Hepatocyte (in vitro differentiated cells): ENCODE results near the gene PLA2G3. TPM values are rescaled to one million over a fixed set of nuclear protein-coding genes. Genes with fewer than 3 reads are reported as not detected.

Experiments
- DNase-seq: peaks from one replicate; pipeline ENCODE4 v3.0.0-alpha.2; 2016; ENCODE audit warnings: low spot score
- H2AFZ ChIP-seq: fragments of 200-600 bp; sonication (generic); 2 replicates; pipeline ENCODE4 v1.6.0; 2016; ENCODE audit warnings: antibody characterized with exemption, mild to moderate bottlenecking
- H3K27ac ChIP-seq: fragments of 200-600 bp; sonication (generic); 2 replicates; pipeline ENCODE4 v1.5.1; 2016; ENCODE audit warnings: mild to moderate bottlenecking
- H3K27me3 ChIP-seq: fragments of 200-600 bp; sonication (generic); 2 replicates; pipeline ENCODE4 v1.6.1; 2016
- H3K36me3 ChIP-seq: fragments of 200-600 bp; sonication (generic); replicated peaks from 2 replicates; pipeline ENCODE4 v1.5.1; 2016; ENCODE audit warnings: low read depth; ENCODE audit not compliant: insufficient read depth
- H3K4me1 ChIP-seq: fragments of 200-600 bp; sonication (generic); 2 replicates; pipeline ENCODE4 v1.5.1; 2016; ENCODE audit warnings: mild to moderate bottlenecking, moderate library complexity; ENCODE audit not compliant: insufficient read depth
- H3K4me2 ChIP-seq: fragments of 200-600 bp; sonication (generic); 2 replicates; pipeline ENCODE4 v1.6.0; 2016
- H3K4me3 ChIP-seq: fragments of 200-600 bp; sonication (generic); 2 replicates; pipeline ENCODE4 v1.5.1; 2016; ENCODE audit warnings: mild to moderate bottlenecking
- H3K79me2 ChIP-seq: fragments of 200-600 bp; sonication (generic); 2 replicates; pipeline ENCODE4 v1.6.0; 2017; ENCODE audit warnings: mild to moderate bottlenecking
- H3K9me2 ChIP-seq: fragments of 200-600 bp; sonication (generic); replicated peaks from 2 replicates; pipeline ENCODE4 v1.6.0; 2017; ENCODE audit warnings: mild to moderate bottlenecking; ENCODE audit not compliant: insufficient read depth
- H3K9me3 ChIP-seq: fragments of 200-600 bp; sonication (generic); 2 replicates; pipeline ENCODE4 v1.5.1; 2016; ENCODE audit warnings: low read depth, mild to moderate bottlenecking
- H4K20me1 ChIP-seq: fragments of 200-600 bp; sonication (generic); 2 replicates; pipeline ENCODE4 v1.6.0; 2016; ENCODE audit warnings: mild to moderate bottlenecking; ENCODE audit not compliant: insufficient read depth, poor library complexity, severe bottlenecking
- CTCF ChIP-seq: fragments of 200-600 bp; sonication (generic); IDR thresholded peaks from 2 replicates; pipeline ENCODE4 v1.5.1; 2016; ENCODE audit warnings: antibody characterized with exemption, mild to moderate bottlenecking; ENCODE audit not compliant: poor library complexity
- EZH2 ChIP-seq: fragments of 200-600 bp; sonication (generic); IDR thresholded peaks from 2 replicates; pipeline ENCODE4 v1.6.1; 2016; ENCODE audit warnings: antibody characterized with exemption, mild to moderate bottlenecking, borderline replicate concordance
- EZH2phosphoT487 ChIP-seq: fragments of 200-600 bp; sonication (generic); IDR thresholded peaks from one replicate; pipeline ENCODE4 v1.6.1; 2018; ENCODE audit warnings: antibody characterized with exemption, mild to moderate bottlenecking, low read depth, moderate library complexity; ENCODE audit not compliant: unreplicated experiment, severe bottlenecking
- WGBS: methylation state at CpG from one replicate; pipeline ENCODE4 v1.1.6; 2016; ENCODE audit warnings: low lambda C conversion rate; ENCODE audit errors: missing lambda C conversion rate; 5-methylcytosine and 5-hydroxymethylcytosine counted together
- polyA plus RNA-seq: library from polyadenylated mRNA; unstranded; fragments of >200 nt; fragmentation: Nextera tagmentation; extraction: Ambion mirVana; gene quantifications from 2 replicates; pipeline ENCODE4 v1.2.1, GENCODE V29; 2016
- total RNA-seq: library from RNA; depleted of rRNA; stranded (reverse); fragments of >200 nt; gene quantifications from 2 replicates; pipeline ENCODE4 v1.2.3, GENCODE V29; 2014

Gene PLA2G3
- total and polyA plus RNA-seq, 2 experiments from 2014 or later: 0.10 to 0.52 TPM

GRCh38 chr22:31126869-31127175 is 13.5 kb downstream of the PLA2G3 start:
- Histone ChIP-seq H3K4me2 (no peak overlapping the region), H3K36me3 (no peaks in the 10 kb centered on the region), H3K27ac (no peak overlapping the region), H3K4me3 (no peak overlapping the region), H3K9me3 (no peaks in the 10 kb centered on the region), H4K20me1 (no peaks in the 10 kb centered on the region), H3K4me1 (peaks cover 15% of the 10 kb centered on the region), H2AFZ (no peak overlapping the region), H3K79me2 (no peaks in the 10 kb centered on the region), H3K27me3 (no peaks in the 10 kb centered on the region), H3K9me2 (no peaks in the 10 kb centered on the region)
- 95% methylated on average over 7 of the region's 13 CpGs for WGBS
- DNase-seq: no peak
- TF ChIP-seq EZH2 (no peak), EZH2phosphoT487 (no peak)

- H3K27ac ChIP-seq: no peak overlapping the region
- no peak overlapping the region for H3K4me2 ChIP-seq
- H3K36me3 ChIP-seq: no peaks in the 10 kb centered on the region
- H4K20me1 ChIP-seq: no peaks in the 10 kb centered on the region
- H2AFZ ChIP-seq: no peak overlapping the region
- H3K9me3 ChIP-seq: no peaks in the 10 kb centered on the region
- TF ChIP-seq EZH2phosphoT487 (no peak), CTCF (no peak), EZH2 (no peak)
- H3K4me1 ChIP-seq: peaks cover 17% of the 10 kb centered on the region
- H3K9me2 ChIP-seq: no peaks in the 10 kb centered on the region
- H3K4me3 ChIP-seq: no peak overlapping the region
- H3K79me2 ChIP-seq: no peaks in the 10 kb centered on the region
- no peaks in the 10 kb centered on the region for H3K27me3 ChIP-seq
- WGBS: 94% methylated on average over 20 of the region's 22 CpGs
- DNase-seq: no peak
Measured at GRCh38 chr22:31126128-31126868, 14.0 kb downstream of the PLA2G3 start.

- H3K4me3 ChIP-seq: no peak overlapping the region
- H3K4me2 ChIP-seq: no peak overlapping the region
- no peak overlapping the region for H2AFZ ChIP-seq
- no peaks in the 10 kb centered on the region for H3K36me3 ChIP-seq
- DNase-seq: no peak
- H3K9me2 ChIP-seq: no peaks in the 10 kb centered on the region
- H3K27ac ChIP-seq: no peak overlapping the region
- TF ChIP-seq CTCF (no peak), EZH2phosphoT487 (no peak), EZH2 (no peak)
- H4K20me1 ChIP-seq: no peaks in the 10 kb centered on the region
- no peaks in the 10 kb centered on the region for H3K27me3 ChIP-seq
- WGBS: 92% methylated on average over 9 of the region's 12 CpGs
- no peaks in the 10 kb centered on the region for H3K79me2 ChIP-seq
- H3K4me1 ChIP-seq: peaks cover 17% of the 10 kb centered on the region
- no peaks in the 10 kb centered on the region for H3K9me3 ChIP-seq
Measured at GRCh38 chr22:31125521-31126117, 14.7 kb downstream of the PLA2G3 start.

GRCh38 chr22:31124811-31125465 is 15.4 kb downstream of the PLA2G3 start:
- Histone ChIP-seq H3K9me3 (no peaks in the 10 kb centered on the region), H2AFZ (no peak overlapping the region), H3K79me2 (no peaks in the 10 kb centered on the region), H3K4me3 (no peak overlapping the region), H3K27ac (no peak overlapping the region), H3K27me3 (no peaks in the 10 kb centered on the region), H3K9me2 (no peaks in the 10 kb centered on the region), H3K4me1 (peaks cover 17% of the 10 kb centered on the region), H4K20me1 (no peaks in the 10 kb centered on the region), H3K36me3 (no peaks in the 10 kb centered on the region), H3K4me2 (no peak overlapping the region)
- DNase-seq: no peak
- no peak for TF ChIP-seq EZH2
- TF ChIP-seq EZH2phosphoT487: no peak
- no peak for TF ChIP-seq CTCF
- WGBS: 87% methylated on average over 13 of the region's 14 CpGs
